Measurements from ENCODE around the gene RPL19.
A peak's percentile ranks its signal among the peaks of the same experiment; 100 is the strongest.

RPL19 gene

GRCh38 chr17:39196241-39196807 is 3.8 kb upstream of the RPL19 start:
- TF ChIP-seq CTCF (IDR thresholded peaks at IDR 0.05; ENCODE audit: control insufficient read depth, extremely low read depth, insufficient read depth): no peak
- H3K4me3 ChIP-seq (ENCODE audit: low read depth, low read length): peak overlapping the region; percentile 71
- no peak for DNase-seq (ENCODE audit: low read depth)

- no peak for DNase-seq (ENCODE audit: low read depth)
- no peak for TF ChIP-seq CTCF (IDR thresholded peaks at IDR 0.05; ENCODE audit: control insufficient read depth, extremely low read depth, insufficient read depth)
- H3K4me3 ChIP-seq (ENCODE audit: low read depth, low read length): peak overlapping the region; percentile 71
Observed at GRCh38 chr17:39196808-39197291, 3.2 kb upstream of the RPL19 start.

GRCh38 chr17:39197380-39198185 is 2.5 kb upstream of the RPL19 start, which contains the start of gene CACNB1:
Gene CACNB1, minus strand, starts transcription at chr17:39197669. Its CDS starts 174 bp downstream, at chr17:39197495.
- DNase-seq (ENCODE audit: low read depth): no peak
- no peak for TF ChIP-seq CTCF (IDR thresholded peaks at IDR 0.05; ENCODE audit: control insufficient read depth, extremely low read depth, insufficient read depth)
- peak within 1 kb of the TSS; percentile 71 for H3K4me3 ChIP-seq (ENCODE audit: low read depth, low read length)

- no peak overlapping the region for H3K4me3 ChIP-seq (ENCODE audit: low read depth, low read length)
- DNase-seq (ENCODE audit: low read depth): no peak
- no peak for TF ChIP-seq CTCF (IDR thresholded peaks at IDR 0.05; ENCODE audit: control insufficient read depth, extremely low read depth, insufficient read depth)
Observed at GRCh38 chr17:39198186-39198566, 1.9 kb upstream of the RPL19 start.

GRCh38 chr17:39199820-39200069 is 338 bp upstream of the RPL19 start:
- H3K4me3 ChIP-seq (ENCODE audit: low read depth, low read length): peak overlapping the region; percentile 92
- DNase-seq (ENCODE audit: low read depth): peak; percentile 88

GRCh38 chr17:39200957-39201510 is 951 bp downstream of the RPL19 start:
- no peak for TF ChIP-seq CTCF (IDR thresholded peaks at IDR 0.05; ENCODE audit: control insufficient read depth, extremely low read depth, insufficient read depth)
- DNase-seq (ENCODE audit: low read depth): no peak
- H3K4me3 ChIP-seq (ENCODE audit: low read depth, low read length): peak overlapping the region; percentile 92

More at GRCh38 chr17:39199820-39200069, 338 bp upstream of the RPL19 start:
- TF ChIP-seq CTCF (IDR thresholded peaks at IDR 0.05; ENCODE audit: control insufficient read depth, extremely low read depth, insufficient read depth): no peak

All from LNCaP clone FGC (cell line).